Neural crest cell (in vitro differentiated cells): ENCODE results near the gene SCUBE2. TPM values are rescaled to one million over a fixed set of nuclear protein-coding genes. Genes with fewer than 3 reads are reported as not detected.
A peak's percentile ranks its signal among the peaks of the same experiment; 100 is the strongest.

Experiments used
- DNase-seq: peaks from one replicate; pipeline ENCODE4 v3.0.0; 2021; ENCODE audit warnings: low read depth, mixed read lengths, low spot score
- H3K27ac Mint-ChIP-seq: one replicate; pipeline ENCODE4 v1.8.0; 2021; ENCODE audit warnings: mild to moderate bottlenecking, mixed read lengths; ENCODE audit not compliant: unreplicated experiment
- H3K27me3 Mint-ChIP-seq: 2 replicates; pipeline ENCODE4 v1.8.0; 2021; ENCODE audit warnings: low read depth, mild to moderate bottlenecking, mixed read lengths
- H3K36me3 Mint-ChIP-seq: 2 replicates; pipeline ENCODE4 v1.8.0; 2021; ENCODE audit warnings: low read depth, mild to moderate bottlenecking, mixed read lengths
- H3K4me1 Mint-ChIP-seq: 2 replicates; pipeline ENCODE4 v1.8.0; 2021; ENCODE audit warnings: mixed read lengths
- H3K4me3 Mint-ChIP-seq: one replicate; pipeline ENCODE4 v1.8.0; 2021; ENCODE audit warnings: mild to moderate bottlenecking, mixed read lengths
- H3K9me3 Mint-ChIP-seq: 2 replicates; pipeline ENCODE4 v1.8.0; 2021; ENCODE audit warnings: mixed read lengths
- CTCF ChIP-seq: fragments of 200-600 bp; sonication (generic); conservative IDR thresholded peaks from 2 replicates; pipeline ENCODE4 v1.5.0; 2021; ENCODE audit warnings: antibody characterized with exemption, mild to moderate bottlenecking
- total RNA-seq: library from RNA; stranded (reverse); gene quantifications from 2 replicates; pipeline ENCODE4 v1.2.1, GENCODE V29; 2021

The SCUBE2 gene
- total RNA-seq, 1 donor from 2014 or later = 11.0 TPM

DNA sequence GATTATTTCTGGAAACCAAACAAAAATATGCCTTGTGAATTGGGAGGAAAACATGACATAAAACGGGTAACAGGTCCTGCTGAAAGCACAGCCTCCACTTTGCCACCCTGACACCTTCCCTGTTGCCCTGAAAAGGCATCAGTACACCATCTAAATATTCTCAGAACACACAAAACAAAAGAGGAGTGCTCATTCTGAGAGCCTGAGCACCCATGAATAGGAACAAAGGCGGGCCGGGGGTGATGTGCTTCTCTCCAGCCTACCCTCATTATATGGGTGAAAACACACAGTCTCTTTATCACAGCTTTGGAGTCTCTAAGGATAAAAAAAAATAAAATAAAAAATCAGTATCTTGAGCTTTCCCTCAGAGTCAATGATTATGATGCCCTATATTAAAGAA, 19.7 kb downstream of the SCUBE2 start:
- TF ChIP-seq CTCF = no peak
- peak overlapping the region; percentile 35 for H3K4me3 Mint-ChIP-seq
- no peaks in the 10 kb centered on the region for H3K27me3 Mint-ChIP-seq
- no peaks in the 10 kb centered on the region for H3K9me3 Mint-ChIP-seq
- DNase-seq = no peak
- no peaks in the 10 kb centered on the region for H3K36me3 Mint-ChIP-seq
- H3K27ac Mint-ChIP-seq = peak overlapping the region; percentile 29
- H3K4me1 Mint-ChIP-seq = peaks cover 37% of the 10 kb centered on the region

GRCh38 chr11:9070749-9071491, 20.5 kb downstream of the SCUBE2 start:
- H3K27ac Mint-ChIP-seq = peak overlapping the region; percentile 7
- DNase-seq = no peak
- no peak overlapping the region for H3K4me3 Mint-ChIP-seq
- H3K4me1 Mint-ChIP-seq = peaks cover 44% of the 10 kb centered on the region
- H3K27me3 Mint-ChIP-seq = no peaks in the 10 kb centered on the region
- no peaks in the 10 kb centered on the region for H3K9me3 Mint-ChIP-seq
- H3K36me3 Mint-ChIP-seq = no peaks in the 10 kb centered on the region
- TF ChIP-seq CTCF = no peak

- TF ChIP-seq CTCF = no peak
- no peaks in the 10 kb centered on the region for H3K36me3 Mint-ChIP-seq
- no peaks in the 10 kb centered on the region for H3K27me3 Mint-ChIP-seq
- H3K27ac Mint-ChIP-seq = no peak overlapping the region
- DNase-seq = no peak
- H3K9me3 Mint-ChIP-seq = no peaks in the 10 kb centered on the region
- no peak overlapping the region for H3K4me3 Mint-ChIP-seq
- H3K4me1 Mint-ChIP-seq = peaks cover 46% of the 10 kb centered on the region
Observed at GRCh38 chr11:9069862-9070470, 21.4 kb downstream of the SCUBE2 start.

DNA sequence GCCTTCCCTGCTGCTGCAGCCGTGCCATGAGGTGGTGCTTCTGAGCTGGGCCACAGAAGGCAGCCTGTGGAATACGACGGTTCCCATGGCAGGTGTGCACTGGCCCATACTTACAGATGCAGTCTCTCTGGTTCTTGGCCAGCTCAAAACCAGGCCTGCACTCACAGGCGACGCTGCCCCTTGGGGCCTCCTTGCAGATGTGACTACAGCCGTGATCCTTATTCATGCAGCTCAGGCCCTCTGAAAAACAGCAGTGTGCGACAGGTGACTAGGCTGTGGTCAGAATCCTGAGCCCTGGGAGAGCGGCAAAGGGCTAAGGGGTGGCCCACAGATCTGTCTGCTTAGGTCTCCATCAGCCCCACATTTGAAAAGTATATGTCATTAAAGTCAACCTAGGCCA, 22.1 kb downstream of the SCUBE2 start:
- no peaks in the 10 kb centered on the region for H3K27me3 Mint-ChIP-seq
- H3K9me3 Mint-ChIP-seq = no peaks in the 10 kb centered on the region
- peaks cover 46% of the 10 kb centered on the region for H3K4me1 Mint-ChIP-seq
- TF ChIP-seq CTCF = no peak
- no peak overlapping the region for H3K27ac Mint-ChIP-seq
- no peaks in the 10 kb centered on the region for H3K36me3 Mint-ChIP-seq
- DNase-seq = no peak
- H3K4me3 Mint-ChIP-seq = no peak overlapping the region

DNA sequence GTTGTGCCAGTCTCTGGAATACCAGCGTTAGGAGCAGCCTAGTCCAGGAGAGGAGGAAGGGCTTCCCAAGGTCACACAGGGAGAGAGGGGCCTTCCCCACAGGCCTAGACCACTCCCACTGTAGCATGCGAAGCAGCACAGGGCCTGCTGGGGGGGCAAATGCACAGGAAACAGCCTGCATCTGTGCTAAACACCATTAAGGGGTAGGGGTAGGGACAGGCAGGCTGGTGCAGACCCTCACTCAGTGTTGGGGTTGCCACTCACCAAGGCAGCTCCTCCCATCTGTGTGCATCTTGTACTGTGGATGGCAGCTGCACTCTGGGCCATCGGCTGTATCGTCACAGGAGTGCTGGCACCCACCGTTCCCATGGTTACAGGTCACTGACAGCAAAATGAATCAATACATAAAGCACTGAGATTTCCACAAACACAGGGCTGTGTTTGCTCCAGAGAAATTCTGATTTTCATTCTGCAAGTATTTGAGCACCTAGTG, 24.9 kb downstream of the SCUBE2 start:
- Mint-ChIP-seq H3K9me3 (no peaks in the 10 kb centered on the region), H3K27me3 (no peaks in the 10 kb centered on the region), H3K27ac (no peak overlapping the region), H3K36me3 (no peaks in the 10 kb centered on the region), H3K4me3 (no peak overlapping the region), H3K4me1 (peaks cover 38% of the 10 kb centered on the region)
- no peak for TF ChIP-seq CTCF
- no peak for DNase-seq
